GM23338 (cell line): Measurements from ENCODE around the gene CBR1. TPM values are rescaled to one million over a fixed set of nuclear protein-coding genes. Genes with fewer than 3 reads are reported as not detected.

ENCODE experiments used
- ATAC-seq: fragments of 200-7000 bp; cut with Tn5 transposase; 3 replicates; pipeline ENCODE4 v1.9.1; 2020
- DNase-seq: peaks from one replicate; pipeline ENCODE4 v3.0.0-alpha.2; 2015; ENCODE audit warnings: low spot score
- H2AFZ ChIP-seq: fragments of 200-600 bp; sonication (generic); 2 replicates; pipeline ENCODE4 v1.8.0; 2016; ENCODE audit warnings: antibody characterized with exemption, mild to moderate bottlenecking, moderate library complexity
- H3F3A ChIP-seq: fragments of 200-600 bp; sonication (generic); replicated peaks from 2 replicates; pipeline ENCODE4 v1.8.0; 2017; ENCODE audit warnings: antibody characterized with exemption, mixed run types, low read depth
- H3K27ac ChIP-seq: fragments of 200-600 bp; sonication (generic); 2 replicates; pipeline ENCODE4 v1.6.1; 2016; ENCODE audit warnings: low read depth
- H3K27me3 ChIP-seq: fragments of 200-600 bp; sonication (generic); 2 replicates; pipeline ENCODE4 v1.8.0; 2016; ENCODE audit warnings: mild to moderate bottlenecking, mixed run types, moderate library complexity; ENCODE audit not compliant: insufficient read depth
- H3K36me3 ChIP-seq: fragments of 200-600 bp; sonication (generic); 2 replicates; pipeline ENCODE4 v1.8.0; 2016; ENCODE audit warnings: mild to moderate bottlenecking; ENCODE audit not compliant: insufficient read depth
- H3K4me1 ChIP-seq: fragments of 200-600 bp; sonication (generic); 2 replicates; pipeline ENCODE4 v1.8.0; 2016; ENCODE audit warnings: mild to moderate bottlenecking, moderate library complexity; ENCODE audit not compliant: insufficient read depth
- H3K4me2 ChIP-seq: fragments of 200-600 bp; sonication (generic); 2 replicates; pipeline ENCODE4 v1.7.1; 2017; ENCODE audit warnings: mixed run types
- H3K4me3 ChIP-seq: fragments of 200-600 bp; sonication (generic); 2 replicates; pipeline ENCODE4 v1.6.1; 2016; ENCODE audit warnings: mixed run types
- H3K79me2 ChIP-seq: fragments of 200-600 bp; sonication (generic); replicated peaks from 2 replicates; pipeline ENCODE4 v1.8.0; 2017; ENCODE audit warnings: mild to moderate bottlenecking; ENCODE audit not compliant: insufficient read depth
- H3K9me2 ChIP-seq: fragments of 200-600 bp; sonication (generic); 2 replicates; pipeline ENCODE4 v1.8.0; 2017; ENCODE audit not compliant: insufficient read depth
- H4K20me1 ChIP-seq: fragments of 200-600 bp; sonication (generic); replicated peaks from 2 replicates; pipeline ENCODE4 v1.8.0; 2017; ENCODE audit warnings: mild to moderate bottlenecking; ENCODE audit not compliant: insufficient read depth
- H3K27ac Mint-ChIP-seq: 2 replicates; pipeline ENCODE4 v1.8.0; 2020; ENCODE audit warnings: inconsistent platforms, mild to moderate bottlenecking, moderate library complexity, mixed read lengths
- H3K27me3 Mint-ChIP-seq: 3 replicates; pipeline ENCODE4 v1.8.0; 2022; ENCODE audit warnings: low read depth, mild to moderate bottlenecking, moderate library complexity, mixed read lengths, inconsistent platforms; ENCODE audit not compliant: insufficient read depth, poor library complexity
- H3K36me3 Mint-ChIP-seq: 3 replicates; pipeline ENCODE4 v1.8.0; 2021; ENCODE audit warnings: low read depth, mild to moderate bottlenecking, inconsistent platforms, moderate library complexity, mixed read lengths
- H3K4me1 Mint-ChIP-seq: 3 replicates; pipeline ENCODE4 v1.8.0; 2020; ENCODE audit warnings: mild to moderate bottlenecking, inconsistent platforms, mixed read lengths
- H3K4me3 Mint-ChIP-seq: 3 replicates; pipeline ENCODE4 v1.8.0; 2021; ENCODE audit warnings: moderate library complexity, mild to moderate bottlenecking, inconsistent platforms, mixed read lengths
- H3K9me3 Mint-ChIP-seq: 3 replicates; pipeline ENCODE4 v1.8.0; 2020; ENCODE audit warnings: moderate library complexity, mild to moderate bottlenecking, inconsistent platforms, mixed read lengths
- ETS1 ChIP-seq: IDR thresholded peaks from 2 replicates; pipeline ENCODE4 v1.6.1; 2016; ENCODE audit warnings: antibody characterized with exemption
- EZH2phosphoT487 ChIP-seq: fragments of 200-600 bp; sonication (generic); IDR thresholded peaks from one replicate; pipeline ENCODE4 v1.8.1; 2018; ENCODE audit warnings: antibody characterized with exemption; ENCODE audit not compliant: unreplicated experiment
- REST ChIP-seq: IDR thresholded peaks from one replicate; pipeline ENCODE4 v1.6.1; 2018; ENCODE audit warnings: antibody characterized with exemption; ENCODE audit not compliant: unreplicated experiment
- ZNF114 ChIP-seq: fragments of 250-450 bp; sonication (Bioruptor Pico); IDR thresholded peaks from 2 replicates; pipeline ENCODE4 v1.5.0; 2020; ENCODE audit warnings: mild to moderate bottlenecking, moderate library complexity
- ZNF331 ChIP-seq: fragments of 250-450 bp; sonication (Bioruptor Pico); IDR thresholded peaks from 2 replicates; pipeline ENCODE4 v1.5.0; 2020; ENCODE audit warnings: low read depth, mild to moderate bottlenecking, moderate library complexity
- ZNF462 ChIP-seq: fragments of 250-450 bp; sonication (Bioruptor Pico); IDR thresholded peaks from 2 replicates; pipeline ENCODE4 v1.5.0; 2020; ENCODE audit warnings: mild to moderate bottlenecking, moderate library complexity
- polyA plus RNA-seq: library from polyadenylated mRNA; unstranded; fragments of >200 nt; fragmentation: Nextera tagmentation; extraction: Ambion mirVana; gene quantifications from 2 replicates; pipeline ENCODE4 v1.2.1, GENCODE V29; 2016
- total RNA-seq: library from RNA; depleted of rRNA; stranded (reverse); fragments of >200 nt; shearing (Covaris generic); gene quantifications from 2 replicates; pipeline ENCODE4 v1.2.3, GENCODE V29; 2014

CBR1 gene
- total and polyA plus RNA-seq, 2 experiments from 2014 or later, result 285 to 487 TPM

GRCh38 chr21:36034211-36034913, 35.5 kb upstream of the CBR1 start:
- peaks cover 9% of the 10 kb centered on the region for H3K27me3 Mint-ChIP-seq
- H2AFZ ChIP-seq, result no peak overlapping the region
- peaks cover 5% of the 10 kb centered on the region; the same call in 1 of the 3 replicates for H3K9me3 Mint-ChIP-seq
- 0 out of 2 replicates have a peak, but pooled peaks cover 4% of the 10 kb centered on the region for H3K79me2 ChIP-seq
- no peak overlapping the region for H3K4me2 ChIP-seq
- no peaks in the 10 kb centered on the region for H3K9me2 ChIP-seq
- peak overlapping the region; percentile 93 for H3K27ac ChIP-seq
- DNase-seq (no peak), ATAC-seq (no peak)
- peaks cover 20% of the 10 kb centered on the region for H3K4me1 ChIP-seq
- H3K27me3 ChIP-seq, result no peaks in the 10 kb centered on the region
- peaks cover 28% of the 10 kb centered on the region for H3K36me3 ChIP-seq
- peaks cover 61% of the 10 kb centered on the region for H3K36me3 Mint-ChIP-seq
- H3F3A ChIP-seq, result peaks cover 39% of the 10 kb centered on the region
- H3K27ac Mint-ChIP-seq, result peak overlapping the region; percentile 77
- TF ChIP-seq ZNF114 (CRISPR knock-in tag), result no peak
- no peak for TF ChIP-seq ETS1
- TF ChIP-seq EZH2phosphoT487, result no peak
- TF ChIP-seq REST, result no peak
- TF ChIP-seq ZNF331, result no peak
- TF ChIP-seq ZNF462, result no peak
- H3K4me3 ChIP-seq, result no peak overlapping the region
- no peak overlapping the region for H3K4me3 Mint-ChIP-seq
- peaks cover 6% of the 10 kb centered on the region; the same call in 1 of the 2 replicates for H4K20me1 ChIP-seq
- peaks cover 15% of the 10 kb centered on the region for H3K4me1 Mint-ChIP-seq
